ENCODE measurements around the gene CTSE.

DNA sequence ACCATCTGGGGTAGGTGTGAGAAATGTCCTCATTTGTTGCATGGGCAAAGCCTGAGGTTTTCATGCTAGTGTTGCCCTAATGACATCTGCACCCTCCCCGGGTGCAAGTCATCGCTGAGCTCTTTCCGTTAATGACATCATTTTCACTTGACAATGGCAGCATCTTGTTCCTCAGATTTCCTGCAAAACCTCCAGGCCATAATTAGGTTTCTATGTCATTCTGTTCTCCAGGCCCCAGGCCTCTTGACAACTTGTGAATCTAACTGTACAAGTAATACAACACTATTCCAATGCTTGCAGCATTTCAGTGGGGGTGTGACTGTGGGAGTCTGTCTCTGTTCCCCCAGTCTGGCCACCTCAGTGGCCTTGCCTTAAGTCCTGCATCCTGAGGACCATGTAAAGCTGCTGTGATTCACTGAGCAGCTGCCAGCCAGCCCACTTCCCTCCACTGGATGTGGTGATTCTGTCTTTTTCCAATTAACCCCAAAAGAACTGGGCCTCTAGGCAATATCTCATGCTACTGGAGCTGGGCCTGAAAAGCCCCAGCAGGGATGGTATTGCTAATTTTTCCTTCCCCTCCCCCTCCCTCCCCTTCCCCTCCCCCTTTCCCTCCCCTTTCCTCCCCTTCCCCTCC, 43.3 kb downstream of the CTSE start:
- TF ChIP-seq ZNF232 (CRISPR knock-in tag; IDR thresholded peaks at IDR 0.05; ENCODE audit: borderline replicate concordance) (no peak), BRCA1 (CRISPR knock-in tag; IDR thresholded peaks at IDR 0.05) (no peak), USF2 (IDR thresholded peaks at IDR 0.05; ENCODE audit: low read depth, low read length) (no peak), USF2 (CRISPR knock-in tag; IDR thresholded peaks at IDR 0.05; ENCODE audit: borderline replicate concordance) (no peak), ZNF10 (CRISPR knock-in tag; IDR thresholded peaks at IDR 0.05; ENCODE audit: borderline replicate concordance, low read depth) (no peak), NR2F1 (CRISPR knock-in tag; IDR thresholded peaks at IDR 0.05) (no peak), ZFP36L2 (CRISPR knock-in tag; IDR thresholded peaks at IDR 0.05) (no peak), SMARCE1 (IDR thresholded peaks at IDR 0.05; ENCODE audit: borderline replicate concordance) (no peak), ZNF792 (CRISPR knock-in tag; IDR thresholded peaks at IDR 0.05) (no peak), PREB (CRISPR knock-in tag; IDR thresholded peaks at IDR 0.05) (no peak), ZBTB34 (CRISPR knock-in tag; IDR thresholded peaks at IDR 0.05) (no peak), BRD4 (CRISPR knock-in tag; IDR thresholded peaks at IDR 0.05) (no peak), MAX (IDR thresholded peaks at IDR 0.05) (no peak)
- TF ChIP-seq, protein P1, sequence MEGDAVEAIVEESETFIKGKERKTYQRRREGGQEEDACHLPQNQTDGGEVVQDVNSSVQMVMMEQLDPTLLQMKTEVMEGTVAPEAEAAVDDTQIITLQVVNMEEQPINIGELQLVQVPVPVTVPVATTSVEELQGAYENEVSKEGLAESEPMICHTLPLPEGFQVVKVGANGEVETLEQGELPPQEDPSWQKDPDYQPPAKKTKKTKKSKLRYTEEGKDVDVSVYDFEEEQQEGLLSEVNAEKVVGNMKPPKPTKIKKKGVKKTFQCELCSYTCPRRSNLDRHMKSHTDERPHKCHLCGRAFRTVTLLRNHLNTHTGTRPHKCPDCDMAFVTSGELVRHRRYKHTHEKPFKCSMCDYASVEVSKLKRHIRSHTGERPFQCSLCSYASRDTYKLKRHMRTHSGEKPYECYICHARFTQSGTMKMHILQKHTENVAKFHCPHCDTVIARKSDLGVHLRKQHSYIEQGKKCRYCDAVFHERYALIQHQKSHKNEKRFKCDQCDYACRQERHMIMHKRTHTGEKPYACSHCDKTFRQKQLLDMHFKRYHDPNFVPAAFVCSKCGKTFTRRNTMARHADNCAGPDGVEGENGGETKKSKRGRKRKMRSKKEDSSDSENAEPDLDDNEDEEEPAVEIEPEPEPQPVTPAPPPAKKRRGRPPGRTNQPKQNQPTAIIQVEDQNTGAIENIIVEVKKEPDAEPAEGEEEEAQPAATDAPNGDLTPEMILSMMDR (CRISPR knock-in tag; IDR thresholded peaks at IDR 0.05), result no peak

Measured in HepG2 (cell line).